ENCODE results near the gene WDR54.
A peak's percentile ranks its signal among the peaks of the same experiment; 100 is the strongest.
"Not testable (repeated sequence)": the region's sequence is repeated elsewhere in the genome, so short reads cannot be mapped to it uniquely, and the experiment has no call there.

The WDR54 gene

DNA sequence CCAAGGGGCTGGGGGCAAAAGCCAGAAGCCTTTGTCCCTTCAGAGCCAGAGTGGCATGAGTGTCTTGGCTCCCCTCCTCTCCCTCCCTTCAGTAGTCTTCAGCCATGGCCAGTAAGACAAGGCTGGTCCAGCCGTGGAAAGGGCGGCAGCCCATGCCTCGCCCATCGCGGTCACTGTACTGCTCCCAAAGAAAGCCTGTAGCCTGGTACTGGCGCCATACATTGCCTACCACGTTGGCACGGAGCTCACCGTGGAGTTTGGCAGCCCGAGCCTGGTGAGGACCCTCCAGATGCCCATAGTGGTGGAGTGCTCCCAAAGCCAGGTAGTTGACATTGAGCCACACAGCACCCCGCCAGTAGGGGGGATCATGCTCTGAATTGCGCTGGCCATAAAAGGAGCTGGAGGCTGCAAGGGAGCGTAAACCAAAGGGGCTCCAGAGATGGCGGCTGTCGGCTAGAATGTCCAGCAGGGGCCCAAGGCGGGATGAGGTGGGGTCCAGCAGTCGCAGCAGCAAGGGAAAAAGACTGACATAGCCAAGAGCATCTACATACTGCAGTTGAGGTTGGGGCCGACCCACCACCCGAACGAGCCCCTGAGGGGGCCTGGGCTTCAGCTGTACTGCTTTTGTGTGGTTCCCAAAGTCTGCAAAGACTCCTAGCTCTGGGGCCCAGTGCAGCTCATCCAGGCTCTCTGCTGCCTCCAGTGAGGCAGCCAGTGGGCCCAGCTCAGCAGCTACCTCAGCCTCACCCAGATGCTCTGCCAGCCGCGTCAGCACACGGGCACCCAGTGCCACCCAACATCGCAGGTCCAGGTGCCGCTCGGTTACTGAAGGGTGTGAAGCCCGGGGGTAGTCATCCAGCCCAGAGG, 39.9 kb downstream of the WDR54 start:
- DNase-seq (ENCODE audit: insufficient read length) (no peak), FAIRE-seq (no peak)
- TF ChIP-seq POLR2A (IDR thresholded peaks at IDR 0.05; ENCODE audit: low read depth, low read length), result 0 out of 2 replicates have a peak, but pooled peaks have one; percentile 19
- no peak for TF ChIP-seq POLR2AphosphoS5 (IDR thresholded peaks at IDR 0.05; ENCODE audit: low read depth, low read length)
- TF ChIP-seq TAF1 (IDR thresholded peaks at IDR 0.05; ENCODE audit: borderline replicate concordance, low read depth, low read length), result no peak

DNA sequence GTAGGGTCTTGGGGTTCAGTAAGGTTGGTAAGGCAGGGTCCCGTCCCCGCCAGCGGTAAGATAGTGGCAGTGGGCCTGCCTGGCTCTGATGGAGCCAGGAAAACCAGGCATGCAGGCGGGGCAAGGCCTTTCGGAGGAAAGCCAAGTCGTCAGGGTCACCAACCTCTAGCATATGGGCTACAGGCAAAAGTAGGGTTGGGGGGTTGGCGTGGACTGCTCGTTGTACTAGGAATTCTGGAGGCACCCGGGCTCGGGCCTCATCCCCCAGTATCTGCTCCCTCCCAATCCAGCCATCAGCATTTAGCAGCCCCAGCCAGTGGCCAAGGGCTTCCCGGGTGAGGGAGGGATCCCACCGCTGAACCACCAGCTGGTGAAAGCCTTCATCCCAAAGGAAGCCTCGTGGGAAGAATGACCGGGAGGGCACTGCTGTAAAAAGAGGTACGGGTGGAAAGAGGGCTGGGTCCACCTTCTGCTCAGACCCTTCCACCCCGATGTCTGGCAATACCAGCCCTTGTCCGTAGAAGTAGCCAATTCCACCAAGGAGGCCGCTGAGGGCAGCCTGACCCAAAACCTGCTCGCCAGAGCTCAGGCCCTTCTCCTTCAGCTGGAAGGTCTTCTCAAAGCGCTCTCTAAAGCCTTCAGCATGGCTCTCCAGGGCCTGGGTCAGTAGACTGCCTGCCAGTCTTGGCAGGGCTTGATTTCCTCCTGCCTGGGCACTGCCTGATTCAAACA, 40.7 kb downstream of the WDR54 start:
- TF ChIP-seq POLR2AphosphoS5 (IDR thresholded peaks at IDR 0.05; ENCODE audit: low read depth, low read length) (no peak), TAF1 (IDR thresholded peaks at IDR 0.05; ENCODE audit: borderline replicate concordance, low read depth, low read length) (no peak), POLR2A (IDR thresholded peaks at IDR 0.05; ENCODE audit: low read depth, low read length) (no peak)
- no peak for FAIRE-seq
- DNase-seq (ENCODE audit: insufficient read length), result no peak

DNA sequence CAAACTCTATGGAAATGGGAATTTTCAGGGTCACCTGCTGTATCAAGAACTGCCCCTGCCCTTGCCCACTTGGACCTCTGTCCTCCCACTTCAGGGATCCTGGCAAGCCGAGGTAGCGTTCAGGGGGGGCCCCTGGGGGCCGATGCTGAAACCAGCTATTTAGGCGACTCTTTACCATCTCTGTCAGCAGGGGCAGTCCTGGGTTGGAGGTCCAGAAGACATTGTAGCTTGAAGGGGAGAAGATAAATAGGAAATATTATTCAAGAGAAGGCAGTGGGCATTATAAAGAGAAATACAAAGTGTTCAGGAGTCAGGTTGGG, 41.2 kb downstream of the WDR54 start:
- DNase-seq (ENCODE audit: insufficient read length) (no peak), FAIRE-seq (no peak)
- TF ChIP-seq POLR2A (IDR thresholded peaks at IDR 0.05; ENCODE audit: low read depth, low read length) (no peak), TAF1 (IDR thresholded peaks at IDR 0.05; ENCODE audit: borderline replicate concordance, low read depth, low read length) (no peak)

DNA sequence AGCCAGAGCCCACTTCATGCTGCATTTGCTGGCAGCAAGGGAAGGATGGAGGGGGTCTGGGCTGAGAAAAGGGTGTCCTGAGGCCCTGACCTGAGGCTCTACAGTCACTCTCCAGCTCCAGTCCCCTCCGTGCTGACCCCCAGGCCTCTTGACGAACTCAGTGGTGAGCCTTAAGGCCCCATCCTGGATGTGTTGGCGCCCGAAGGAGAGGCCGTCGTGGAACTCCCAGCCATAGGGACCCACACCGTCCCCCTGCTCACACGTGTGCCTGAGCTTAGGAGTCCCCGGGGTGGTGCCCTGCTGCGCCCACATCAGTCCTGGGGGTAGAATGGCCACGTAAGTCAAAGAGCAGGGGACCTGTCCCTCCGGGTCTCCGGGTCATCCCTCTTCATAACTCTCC, 42.9 kb downstream of the WDR54 start:
- no peak for TF ChIP-seq TAF1 (IDR thresholded peaks at IDR 0.05; ENCODE audit: borderline replicate concordance, low read depth, low read length)
- no peak for TF ChIP-seq POLR2A (IDR thresholded peaks at IDR 0.05; ENCODE audit: low read depth, low read length)
- no peak for TF ChIP-seq POLR2AphosphoS5 (IDR thresholded peaks at IDR 0.05; ENCODE audit: low read depth, low read length)
- DNase-seq (ENCODE audit: insufficient read length) (no peak), FAIRE-seq (no peak)

DNA sequence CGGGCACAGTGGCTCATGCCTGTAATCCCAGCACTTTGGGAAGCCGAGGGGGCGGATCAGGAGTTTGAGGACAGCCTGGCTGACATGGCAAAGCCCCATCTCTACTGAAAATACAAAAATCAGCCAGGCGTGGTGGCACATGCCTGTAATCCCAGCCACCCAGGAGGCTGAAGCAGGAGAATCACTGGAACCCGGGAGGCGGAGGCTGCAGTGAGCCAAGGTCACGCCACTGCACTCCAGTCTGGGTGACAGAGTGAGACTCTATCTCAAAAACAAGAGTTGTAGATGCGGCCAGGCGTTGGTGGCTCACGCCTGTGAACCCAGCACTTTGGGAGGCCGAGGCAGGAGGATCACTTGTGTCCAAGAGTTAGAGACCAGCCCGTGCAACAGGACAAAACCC, 49.2 kb downstream of the WDR54 start:
- FAIRE-seq; DNase-seq (ENCODE audit: insufficient read length): not testable (repeated sequence)

DNA sequence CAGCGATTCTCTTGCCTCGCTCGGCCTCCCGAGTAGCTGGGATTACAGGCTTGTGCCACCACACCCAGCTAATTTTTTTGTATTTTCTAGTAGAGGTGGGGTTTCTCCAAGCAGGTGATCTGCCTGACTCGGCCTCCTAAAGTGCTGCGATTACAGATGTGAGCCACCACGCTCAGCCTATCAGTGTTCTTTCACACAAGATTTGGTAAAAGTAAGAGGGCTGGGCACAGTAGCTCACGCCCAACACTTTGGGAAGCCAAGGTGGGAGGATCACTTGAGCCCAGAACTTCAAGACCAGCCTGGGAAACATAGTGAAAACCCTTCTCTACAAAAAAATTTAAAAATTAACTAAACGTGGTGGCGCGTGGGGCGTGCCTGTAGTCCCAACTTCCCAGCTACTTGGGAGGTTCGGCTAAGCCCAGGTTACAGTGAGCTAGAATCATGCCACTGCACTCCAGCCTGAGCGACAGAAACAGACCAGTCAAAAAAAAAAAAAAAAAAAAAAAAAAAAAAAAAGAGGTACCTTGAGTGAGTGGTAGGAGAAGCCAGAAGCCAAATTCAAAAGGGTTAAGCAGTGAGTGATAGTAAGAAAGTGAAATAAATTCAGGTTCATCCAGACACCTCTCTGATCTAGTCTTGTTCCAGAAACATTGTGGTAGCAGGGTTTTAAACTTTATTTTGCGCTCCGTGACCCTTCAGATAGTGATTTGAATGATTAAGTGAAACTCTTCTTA, 50.0 kb downstream of the WDR54 start:
- no peak for TF ChIP-seq POLR2AphosphoS5 (IDR thresholded peaks at IDR 0.05; ENCODE audit: low read depth, low read length)
- no peak for TF ChIP-seq POLR2A (IDR thresholded peaks at IDR 0.05; ENCODE audit: low read depth, low read length)
- no peak for TF ChIP-seq TAF1 (IDR thresholded peaks at IDR 0.05; ENCODE audit: borderline replicate concordance, low read depth, low read length)
- FAIRE-seq, result no peak
- DNase-seq (ENCODE audit: insufficient read length), result no peak

DNA sequence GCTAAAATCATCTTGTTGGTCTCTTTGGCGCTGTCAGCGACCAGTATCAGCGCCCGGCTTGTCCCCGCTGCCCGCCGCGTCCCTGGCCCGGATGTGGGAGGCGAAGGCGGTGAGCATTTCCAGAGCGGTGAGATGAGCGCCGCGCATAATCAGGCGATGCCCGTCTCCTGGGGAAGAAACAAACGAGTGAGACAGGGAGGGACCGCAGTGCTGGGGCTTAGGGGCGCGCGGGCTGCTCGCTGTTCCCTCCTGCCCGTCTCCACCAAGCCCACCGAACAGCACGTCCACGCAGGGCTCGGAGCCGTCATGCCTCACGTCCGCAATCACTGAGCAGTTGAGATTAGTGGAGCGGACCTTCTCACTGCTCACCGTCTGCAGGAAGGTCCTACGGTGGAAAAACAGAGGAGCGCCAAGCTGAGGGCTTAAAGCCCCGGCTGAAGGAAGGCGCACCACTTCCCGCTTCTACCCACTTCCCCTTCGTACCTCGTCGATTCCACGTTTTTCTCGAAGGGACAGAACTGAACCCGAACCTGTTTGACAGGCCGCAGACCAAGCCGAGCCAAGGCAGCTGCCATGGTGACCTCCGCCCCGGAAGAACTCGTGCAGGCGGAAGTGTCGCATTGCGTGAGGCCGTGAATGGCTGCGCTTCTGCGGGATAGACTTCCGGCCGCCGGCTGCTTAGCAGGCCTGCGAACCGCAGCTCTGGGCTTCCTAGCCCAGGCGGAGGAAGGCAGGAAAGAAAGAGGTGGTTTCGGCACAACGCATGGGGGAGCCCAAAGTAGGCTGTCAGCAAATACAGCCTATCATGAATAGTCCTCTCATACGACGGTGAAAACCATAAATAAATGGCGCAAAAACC, 50.8 kb downstream of the WDR54 start, which contains the start of gene MRPL53:
MRPL53 (minus strand) TSS at position 595 of the 859 bp plus-strand sequence; CDS start at position 575, 20 bp downstream.
- peak; percentile 98 for TF ChIP-seq POLR2A (IDR thresholded peaks at IDR 0.05; ENCODE audit: low read depth, low read length)
- TF ChIP-seq POLR2AphosphoS5 (IDR thresholded peaks at IDR 0.05; ENCODE audit: low read depth, low read length), result peak; percentile 98
- peak; percentile 66 for TF ChIP-seq TAF1 (IDR thresholded peaks at IDR 0.05; ENCODE audit: borderline replicate concordance, low read depth, low read length)
- DNase-seq (ENCODE audit: insufficient read length) (peak; percentile 78), FAIRE-seq (peak; percentile 91)

DNA sequence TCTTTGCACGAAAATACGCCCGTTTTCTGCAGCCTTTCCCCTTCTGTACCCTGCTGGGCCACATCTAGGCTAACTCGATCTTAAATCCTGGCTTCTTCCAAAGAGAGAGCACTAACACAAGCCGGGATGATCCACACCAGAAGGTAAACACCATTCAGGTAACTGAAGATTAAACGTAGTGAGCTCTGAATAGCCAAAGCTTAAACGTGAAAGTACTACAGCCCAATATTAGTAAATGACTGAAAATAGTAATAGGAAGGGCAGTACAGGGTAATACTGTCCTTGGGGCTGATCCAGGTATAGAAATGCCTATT, 51.4 kb downstream of the WDR54 start:
- DNase-seq (ENCODE audit: insufficient read length) (no peak), FAIRE-seq (no peak)
- TF ChIP-seq TAF1 (IDR thresholded peaks at IDR 0.05; ENCODE audit: borderline replicate concordance, low read depth, low read length), result no peak
- TF ChIP-seq POLR2AphosphoS5 (IDR thresholded peaks at IDR 0.05; ENCODE audit: low read depth, low read length), result no peak
- TF ChIP-seq POLR2A (IDR thresholded peaks at IDR 0.05; ENCODE audit: low read depth, low read length), result no peak

DNA sequence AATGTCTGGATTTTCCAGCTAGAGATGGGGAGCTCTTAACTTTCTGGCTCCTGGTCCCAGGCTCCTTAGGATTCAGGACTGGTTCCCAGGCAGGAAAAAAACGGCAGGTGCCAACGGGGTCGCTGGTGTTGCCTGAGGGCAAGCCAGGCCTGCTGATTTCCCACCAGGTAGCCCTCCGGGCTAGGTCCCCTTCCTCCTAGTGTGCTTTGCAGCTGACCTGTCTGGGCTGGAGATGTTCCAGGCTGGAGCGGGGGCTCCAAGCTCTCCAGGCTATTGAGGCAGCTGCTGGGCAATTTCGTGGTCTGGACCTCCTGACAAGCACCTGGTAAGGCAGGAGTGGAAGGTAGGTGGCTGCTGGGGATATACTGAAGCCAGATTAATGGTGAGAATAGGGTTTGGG, 53.0 kb downstream of the WDR54 start:
- FAIRE-seq (no peak), DNase-seq (ENCODE audit: insufficient read length) (no peak)
- TF ChIP-seq TAF1 (IDR thresholded peaks at IDR 0.05; ENCODE audit: borderline replicate concordance, low read depth, low read length) (no peak), POLR2AphosphoS5 (IDR thresholded peaks at IDR 0.05; ENCODE audit: low read depth, low read length) (no peak), POLR2A (IDR thresholded peaks at IDR 0.05; ENCODE audit: low read depth, low read length) (no peak)

DNA sequence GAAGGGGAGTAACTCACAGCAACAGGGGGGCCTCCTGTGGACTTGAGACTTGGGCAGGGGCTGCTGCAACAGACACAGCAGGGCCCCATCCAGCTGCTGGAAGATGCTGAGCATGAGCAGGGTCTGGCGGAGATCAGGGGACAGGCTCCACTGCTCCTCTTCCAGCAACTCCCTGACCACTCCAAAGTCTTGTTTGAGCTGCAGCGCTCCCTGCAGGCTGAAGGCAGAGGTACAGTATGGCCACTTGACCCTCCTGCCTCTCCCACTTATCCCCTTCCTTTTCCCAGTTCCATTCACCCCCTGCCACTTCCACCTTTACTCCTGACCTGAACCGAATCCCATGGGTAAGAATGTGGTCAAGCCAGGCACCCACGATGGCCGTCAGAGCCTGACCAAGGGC, 53.4 kb downstream of the WDR54 start:
- TF ChIP-seq TAF1 (IDR thresholded peaks at IDR 0.05; ENCODE audit: borderline replicate concordance, low read depth, low read length), result no peak
- no peak for TF ChIP-seq POLR2AphosphoS5 (IDR thresholded peaks at IDR 0.05; ENCODE audit: low read depth, low read length)
- TF ChIP-seq POLR2A (IDR thresholded peaks at IDR 0.05; ENCODE audit: low read depth, low read length), result no peak
- no peak for DNase-seq (ENCODE audit: insufficient read length)
- FAIRE-seq, result no peak
